H1 (cell line): ENCODE measurements around the gene ALDH1B1. TPM values are rescaled to one million over a fixed set of nuclear protein-coding genes. Genes with fewer than 3 reads are reported as not detected.

Experiments
- CTCF ChIA-PET: fragments of 300-600 bp; sonication (Branson Sonifier 250); formaldehyde crosslinking; loops from one replicate; lab custom pipeline; 2021; ENCODE audit not compliant: partially characterized antibody; lab: Charles Lee
- POLR2A ChIA-PET: fragments of 300-600 bp; sonication (Branson Sonifier 250); formaldehyde crosslinking; loops from one replicate; lab custom pipeline; 2021; ENCODE audit warnings: inconsistent platforms; ENCODE audit not compliant: partially characterized antibody; lab: Charles Lee
- DNase-seq, 2 experiments: peaks; one replicate each; pipeline versions ENCODE4 v3.0.0 to v3.0.0-alpha.2; 2010 to 2022; ENCODE audit warnings: low spot score in 2 of 2, low read depth in 1 of 2, mixed read lengths in 1 of 2
- FAIRE-seq: peaks from 2 replicates; lab custom pipeline; 2011; peaks lifted over from hg19 to GRCh38; lab: Jason Lieb, UNC
- H2AFZ ChIP-seq: 2 replicates; pipeline ENCODE4 v1.8.1; 2012; ENCODE audit warnings: low read length, inconsistent platforms
- H2AK5ac ChIP-seq: 2 replicates; pipeline ENCODE4 v1.6.1; 2013; ENCODE audit warnings: low read depth, low read length
- H2BK120ac ChIP-seq: replicated peaks from 2 replicates; pipeline ENCODE3; 2013; ENCODE audit warnings: low read depth, low read length, inconsistent platforms
- H2BK12ac ChIP-seq: 2 replicates; pipeline ENCODE4 v1.6.1; 2013; ENCODE audit warnings: low read depth, low read length
- H2BK15ac ChIP-seq: 2 replicates; pipeline ENCODE4 v1.6.1; 2013; ENCODE audit warnings: low read length
- H2BK20ac ChIP-seq: 2 replicates; pipeline ENCODE4 v1.6.1; 2013; ENCODE audit warnings: low read length
- H2BK5ac ChIP-seq: 2 replicates; pipeline ENCODE4 v1.6.1; 2013; ENCODE audit warnings: low read depth, low read length
- H3K14ac ChIP-seq: 2 replicates; pipeline ENCODE4 v1.6.1; 2013; ENCODE audit warnings: inconsistent platforms; ENCODE audit not compliant: insufficient read length
- H3K18ac ChIP-seq: 2 replicates; pipeline ENCODE4 v1.6.1; 2013; ENCODE audit warnings: low read length; ENCODE audit errors: extremely low read depth
- H3K23ac ChIP-seq: 2 replicates; pipeline ENCODE4 v1.6.1; 2013; ENCODE audit warnings: inconsistent platforms; ENCODE audit not compliant: insufficient read length
- H3K23me2 ChIP-seq: 2 replicates; pipeline ENCODE4 v1.6.1; 2013; ENCODE audit warnings: low read depth, low read length
- H3K27ac ChIP-seq: 2 replicates; pipeline ENCODE4 v1.6.1; 2011; ENCODE audit warnings: low read depth, low read length, inconsistent platforms
- H3K27me3 ChIP-seq, 4 experiments: replicated peaks in 1 of 4; 1 replicate in 1 of 4; 2 replicates in 3 of 4; pipeline versions ENCODE4 v1.6.1 to v1.8.1; 2011 to 2013; ENCODE audit warnings: low read length in 3 of 4, mild to moderate bottlenecking in 3 of 4, inconsistent platforms in 2 of 4, mixed read lengths in 2 of 4, moderate library complexity in 1 of 4; ENCODE audit not compliant: control insufficient read depth in 3 of 4, insufficient read depth in 3 of 4; ENCODE audit errors: extremely low read depth in 1 of 4
- H3K36me3 ChIP-seq, 4 experiments: 2 replicates each; pipeline versions ENCODE4 v1.6.1 to v1.8.1; 2011 to 2013; ENCODE audit warnings: mild to moderate bottlenecking in 4 of 4, low read length in 3 of 4, moderate library complexity in 2 of 4, control low read depth in 1 of 4, inconsistent platforms in 1 of 4; ENCODE audit not compliant: insufficient read depth in 4 of 4, control insufficient read depth in 2 of 4
- H3K4ac ChIP-seq: replicated peaks from 2 replicates; pipeline ENCODE3; 2013; ENCODE audit warnings: low read length, low read depth, mixed read lengths, inconsistent platforms; ENCODE audit not compliant: insufficient read length
- H3K4me1 ChIP-seq, 4 experiments: replicated peaks in 1 of 4; 1 replicate in 1 of 4; 2 replicates in 3 of 4; pipeline versions ENCODE4 v1.6.1 to v1.8.1; 2011 to 2013; ENCODE audit warnings: low read length in 3 of 4, inconsistent platforms in 2 of 4, mixed read lengths in 1 of 4; ENCODE audit not compliant: insufficient read depth in 4 of 4, control insufficient read depth in 3 of 4
- H3K4me2 ChIP-seq, 2 experiments: 2 replicates each; pipeline versions ENCODE4 v1.6.1 to v1.8.1; 2011 to 2013; ENCODE audit warnings: low read depth in 2 of 2, low read length in 2 of 2, control low read depth in 1 of 2, inconsistent platforms in 1 of 2, mild to moderate bottlenecking in 1 of 2; ENCODE audit not compliant: insufficient read depth in 1 of 2
- H3K4me3 ChIP-seq, 4 experiments: fragments of 200-600, 300-600 bp in 1 of 4; sonication (generic), shearing (Covaris generic), sonication (Bioruptor Twin) in 1 of 4; 2 replicates each; pipeline versions ENCODE4 v1.5.1 to v1.8.1; 2011 to 2016; ENCODE audit warnings: low read length in 4 of 4, low read depth in 3 of 4, control low read depth in 2 of 4, inconsistent platforms in 2 of 4, mild to moderate bottlenecking in 2 of 4, mixed read lengths in 1 of 4, moderate library complexity in 1 of 4; ENCODE audit not compliant: insufficient read depth in 2 of 4; ENCODE audit errors: extremely low read depth in 1 of 4
- H3K56ac ChIP-seq: replicated peaks from 2 replicates; pipeline ENCODE3; 2013; ENCODE audit warnings: low read depth, mild to moderate bottlenecking, mixed read lengths, low read length, inconsistent platforms; ENCODE audit not compliant: insufficient read length
- H3K79me1 ChIP-seq: 2 replicates; pipeline ENCODE4 v1.6.1; 2013; ENCODE audit warnings: low read depth, low read length, control low read depth
- H3K79me2 ChIP-seq, 2 experiments: 2 replicates each; pipeline versions ENCODE4 v1.6.1 to v1.8.1; 2012 to 2013; ENCODE audit warnings: low read length in 2 of 2, mild to moderate bottlenecking in 2 of 2, inconsistent platforms in 1 of 2; ENCODE audit not compliant: insufficient read depth in 2 of 2, control insufficient read depth in 1 of 2
- H3K9ac ChIP-seq, 4 experiments: replicated peaks in 1 of 4; 1 replicate in 1 of 4; 2 replicates in 3 of 4; pipeline versions ENCODE4 v1.6.1 to v1.8.1; 2011 to 2013; ENCODE audit warnings: low read depth in 3 of 4, low read length in 3 of 4, control low read depth in 2 of 4, mild to moderate bottlenecking in 2 of 4, moderate library complexity in 2 of 4, inconsistent platforms in 1 of 4; ENCODE audit errors: extremely low read depth in 1 of 4
- H3K9me3 ChIP-seq, 2 experiments: 2 replicates each; pipeline versions ENCODE4 v1.6.1 to v1.8.1; 2012 to 2013; ENCODE audit warnings: mild to moderate bottlenecking in 2 of 2, moderate library complexity in 2 of 2, control low read depth in 1 of 2, inconsistent platforms in 1 of 2, low read depth in 1 of 2, low read length in 1 of 2, mixed read lengths in 1 of 2; ENCODE audit not compliant: insufficient read depth in 2 of 2
- H4K20me1 ChIP-seq, 2 experiments: replicated peaks in 1 of 2; 2 replicates each; pipeline versions ENCODE3 to v1.8.1; 2011 to 2013; ENCODE audit warnings: inconsistent platforms in 2 of 2, low read length in 2 of 2, mild to moderate bottlenecking in 1 of 2; ENCODE audit not compliant: insufficient read depth in 2 of 2, control insufficient read depth in 1 of 2
- H4K5ac ChIP-seq: 2 replicates; pipeline ENCODE4 v1.6.1; 2013; ENCODE audit warnings: low read length, low read depth, mixed read lengths, inconsistent platforms; ENCODE audit not compliant: insufficient read length
- H4K8ac ChIP-seq: 2 replicates; pipeline ENCODE4 v1.8.0; 2013; ENCODE audit warnings: mild to moderate bottlenecking, moderate library complexity, low read length, inconsistent platforms; ENCODE audit not compliant: insufficient read depth; ENCODE audit errors: extremely low read depth
- H4K91ac ChIP-seq: replicated peaks from 2 replicates; pipeline ENCODE3; 2013; ENCODE audit warnings: low read length, mixed read lengths, inconsistent platforms; ENCODE audit not compliant: insufficient read length
- CEBPB ChIP-seq: IDR thresholded peaks from 2 replicates; pipeline ENCODE4 v1.6.1; 2012; ENCODE audit warnings: low read depth, low read length
- CTBP2 ChIP-seq: IDR thresholded peaks from 2 replicates; pipeline ENCODE4 v1.7.0; 2011; ENCODE audit warnings: borderline replicate concordance, mild to moderate bottlenecking, moderate library complexity, mixed read lengths, low read length; ENCODE audit not compliant: insufficient read depth, insufficient read length
- FOSL1 ChIP-seq: IDR thresholded peaks from 2 replicates; pipeline ENCODE4 v1.6.1; 2011; ENCODE audit warnings: mild to moderate bottlenecking, low read depth, low read length, moderate library complexity; ENCODE audit not compliant: insufficient read depth
- KDM1A ChIP-seq: fragments of 200-600, 300-600 bp; sonication (generic); IDR thresholded peaks from 2 replicates; pipeline ENCODE4 v1.7.1; 2016; ENCODE audit warnings: mild to moderate bottlenecking, low read length, borderline replicate concordance
- MAFK ChIP-seq: IDR thresholded peaks from 2 replicates; pipeline ENCODE4 v1.6.1; 2012; ENCODE audit warnings: low read depth, mild to moderate bottlenecking, improper control_type of control experiment, low read length
- POLR2AphosphoS5 ChIP-seq: IDR thresholded peaks from 2 replicates; pipeline ENCODE4 v1.6.1; 2011; ENCODE audit warnings: low read depth, low read length
- SIX5 ChIP-seq: IDR thresholded peaks from 2 replicates; pipeline ENCODE4 v1.6.1; 2011; ENCODE audit warnings: mild to moderate bottlenecking, low read depth, low read length
- SP1 ChIP-seq: IDR thresholded peaks from 2 replicates; pipeline ENCODE4 v1.6.1; 2011; ENCODE audit warnings: low read depth, low read length
- SUZ12 ChIP-seq: fragments of 200-600 bp; sonication (generic); IDR thresholded peaks from 2 replicates; pipeline ENCODE4 v1.6.1; 2012; ENCODE audit warnings: mild to moderate bottlenecking, inconsistent platforms, low read length, moderate library complexity, mixed read lengths
- TAF7 ChIP-seq: optimal IDR thresholded peaks from 2 replicates; pipeline ENCODE3; 2011; ENCODE audit warnings: low read depth, mild to moderate bottlenecking, inconsistent platforms, low read length, moderate library complexity, borderline replicate concordance
- WGBS, 2 experiments: shearing (Covaris generic) in 1 of 2; methylation state at CpG; one replicate each; pipeline versions ENCODE4 v1.1.6 to v1.1.7; 2013 to 2015; ENCODE audit warnings: low lambda C conversion rate in 2 of 2, mixed read lengths in 2 of 2, inconsistent platforms in 1 of 2, low coverage in 1 of 2, missing lambda C conversion rate in 1 of 2; ENCODE audit not compliant: insufficient replicate concordance in 2 of 2, insufficient coverage in 1 of 2, insufficient read length in 1 of 2; ENCODE audit errors: extremely low coverage in 1 of 2, missing lambda C conversion rate in 1 of 2; 5-methylcytosine and 5-hydroxymethylcytosine counted together
- polyA plus RNA-seq, 7 experiments: library from polyadenylated mRNA; depleted of rRNA in 3 of 7; stranded (reverse) in 5 of 7; unstranded in 2 of 7; fragments of >200 nt in 5 of 7; fragments of 200-250 nt in 2 of 7; gene quantifications; 1 replicate in 5 of 7; 2 replicates in 1 of 7; 4 replicates in 1 of 7; pipeline versions ENCODE4 v1.2.1 to v1.2.3, GENCODE V29; 2011 to 2013; ENCODE audit warnings: missing spikeins in 2 of 7, mixed read lengths in 2 of 7
- total RNA-seq: library from RNA; stranded (reverse); fragmentation: NEBNext Ultra II Directional; extraction: Animal tissue kit (Norgen Biotek cat#: 25700); gene quantifications from 2 replicates; pipeline ENCODE4 v1.2.1, GENCODE V29; 2021
- TF ChIP-seq, protein P1 (sequence below): IDR thresholded peaks from 2 replicates; pipeline ENCODE4 v1.6.1; 2011; ENCODE audit warnings: low read depth, mild to moderate bottlenecking, low read length; ENCODE audit not compliant: insufficient read depth

The ALDH1B1 gene
- total and polyA plus RNA-seq, 2 of the 8 experiments (the other 6 are each of a cell fraction or from before 2014, with no cell fraction given): 41.6 to 78.7 TPM

DNA sequence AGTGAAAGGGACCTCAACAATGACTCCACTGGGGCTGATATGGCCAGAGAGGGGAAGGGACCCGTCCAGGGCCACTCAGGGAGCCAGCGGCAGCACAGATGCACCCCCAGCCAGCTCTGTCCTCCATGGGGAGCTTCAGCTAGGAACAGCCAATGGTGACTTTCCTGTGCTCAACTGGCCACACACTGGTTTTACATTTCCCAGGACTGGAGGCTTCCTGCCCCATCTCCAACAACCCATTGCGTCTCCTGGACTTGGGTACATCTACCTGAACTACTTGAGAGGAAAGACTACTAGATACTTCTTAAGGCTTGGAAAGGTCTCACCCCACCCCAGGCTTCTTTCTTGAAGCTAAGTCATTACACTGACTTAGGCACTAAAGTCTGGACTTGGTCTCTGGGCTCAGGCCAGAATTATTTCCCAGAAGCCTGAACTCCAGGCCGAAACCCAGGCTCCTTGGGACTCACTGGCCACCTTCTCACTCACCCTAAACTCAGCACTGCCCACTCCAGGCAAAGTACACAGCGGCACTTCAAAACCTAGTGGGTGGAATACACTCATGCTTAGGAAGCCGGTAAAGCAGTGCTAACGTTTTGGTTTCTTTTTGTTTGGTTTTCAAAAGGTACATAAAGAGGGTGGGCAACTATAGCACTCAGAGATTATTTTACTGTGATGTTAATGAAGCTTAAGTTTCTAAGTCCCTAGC, 30.2 kb downstream of the ALDH1B1 start:
- H3K27ac ChIP-seq: no peak overlapping the region
- peak overlapping the region; percentile 84; the same call in 1 of the 2 replicates for H2BK12ac ChIP-seq
- H3K9ac ChIP-seq: no peak overlapping the region
- H2BK15ac ChIP-seq: 0 out of 2 replicates have a peak overlapping the region, but pooled peaks have one; percentile 68
- no peak overlapping the region for H3K14ac ChIP-seq
- peaks cover 7% of the 10 kb centered on the region; the same call in 1 of the 2 replicates for H3K23me2 ChIP-seq
- peaks cover 11 to 32% (median 25%) of the 10 kb centered on the region in 4 experiments for H3K27me3 ChIP-seq
- H4K91ac ChIP-seq: no peak overlapping the region
- H3K36me3 ChIP-seq: no peaks in the 10 kb centered on the region
- FAIRE-seq (no peak), DNase-seq (no peak)
- no peak overlapping the region for H3K4ac ChIP-seq
- peak overlapping the region; percentile 79 to 84; a peak in 2 of 4 replicates for H3K4me2 ChIP-seq
- H3K18ac ChIP-seq: peak overlapping the region; percentile 19; the same call in 1 of the 2 replicates
- H3K23ac ChIP-seq: no peak overlapping the region
- no peak overlapping the region for H3K56ac ChIP-seq
- 0 out of 8 replicates have a peak overlapping the region, but pooled peaks of 1 of the 4 experiments have one; percentile 56 for H3K4me3 ChIP-seq
- H2BK120ac ChIP-seq: no peak overlapping the region
- H3K79me1 ChIP-seq: no peaks in the 10 kb centered on the region
- ChIA-PET POLR2A (interaction anchor here (0.7 kb wide), 1 partner anchor 198 kb away, joined by 3 read pairs; the partner anchor contains the start of gene ANKRD18A), CTCF (interaction anchor here (1.0 to 3.4 kb wide), 3 partner anchors 10 to 73 kb away, joined by 3 to 18 read pairs (median 4); no protein-coding TSS in a partner anchor)
- no peaks in the 10 kb centered on the region for H3K79me2 ChIP-seq
- H2BK5ac ChIP-seq: no peak overlapping the region
- H4K8ac ChIP-seq: no peak overlapping the region
- peaks cover 8 to 28% (median 17%) of the 10 kb centered on the region in 4 experiments for H3K4me1 ChIP-seq
- H3K9me3 ChIP-seq: no peaks in the 10 kb centered on the region
- H2BK20ac ChIP-seq: no peak overlapping the region
- 94% methylated on average over 7 of the region's 7 CpGs; no CpG with 5 or more reads in 1 of the 2 experiments for WGBS, 2 experiments
- no peak overlapping the region; the same call in 1 of the 2 replicates for H2AK5ac ChIP-seq
- no peak overlapping the region for H2AFZ ChIP-seq
- H4K20me1 ChIP-seq: peaks cover 0 to 1% of the 10 kb centered on the region in 2 experiments
- no peak overlapping the region for H4K5ac ChIP-seq
- TF ChIP-seq MAFK (no peak), FOSL1 (no peak), SUZ12 (no peak), CTBP2 (no peak), TAF7 (no peak), SP1 (no peak), KDM1A (no peak), SIX5 (no peak), CEBPB (no peak), POLR2AphosphoS5 (no peak)
- TF ChIP-seq, protein P1, sequence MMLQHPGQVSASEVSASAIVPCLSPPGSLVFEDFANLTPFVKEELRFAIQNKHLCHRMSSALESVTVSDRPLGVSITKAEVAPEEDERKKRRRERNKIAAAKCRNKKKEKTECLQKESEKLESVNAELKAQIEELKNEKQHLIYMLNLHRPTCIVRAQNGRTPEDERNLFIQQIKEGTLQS: no peak
